HG02798 (cell line): Measurements from ENCODE around the gene TNFAIP3.
A peak's percentile ranks its signal among the peaks of the same experiment; 100 is the strongest.

Source experiments
- ATAC-seq: cut with Tn5 transposase; IDR thresholded peaks from one replicate; pipeline ENCODE4 v1.9.1; 2021; ENCODE audit warnings: mild to moderate bottlenecking; ENCODE audit not compliant: unreplicated experiment, poor library complexity

TNFAIP3 gene

GRCh38 chr6:137915790-137916189, 48.7 kb downstream of the TNFAIP3 start:
- no peak for ATAC-seq

GRCh38 chr6:137917551-137918325, 50.7 kb downstream of the TNFAIP3 start:
- ATAC-seq: no peak

- ATAC-seq: no peak
These were observed 52.4 kb downstream of the TNFAIP3 start for GRCh38 chr6:137919502-137919823.

- ATAC-seq: peak; percentile 35
These were observed 53.0 kb downstream of the TNFAIP3 start for GRCh38 chr6:137919837-137920730.

- peak; percentile 49 for ATAC-seq
These were observed 54.8 kb downstream of the TNFAIP3 start for GRCh38 chr6:137921823-137922222.

DNA sequence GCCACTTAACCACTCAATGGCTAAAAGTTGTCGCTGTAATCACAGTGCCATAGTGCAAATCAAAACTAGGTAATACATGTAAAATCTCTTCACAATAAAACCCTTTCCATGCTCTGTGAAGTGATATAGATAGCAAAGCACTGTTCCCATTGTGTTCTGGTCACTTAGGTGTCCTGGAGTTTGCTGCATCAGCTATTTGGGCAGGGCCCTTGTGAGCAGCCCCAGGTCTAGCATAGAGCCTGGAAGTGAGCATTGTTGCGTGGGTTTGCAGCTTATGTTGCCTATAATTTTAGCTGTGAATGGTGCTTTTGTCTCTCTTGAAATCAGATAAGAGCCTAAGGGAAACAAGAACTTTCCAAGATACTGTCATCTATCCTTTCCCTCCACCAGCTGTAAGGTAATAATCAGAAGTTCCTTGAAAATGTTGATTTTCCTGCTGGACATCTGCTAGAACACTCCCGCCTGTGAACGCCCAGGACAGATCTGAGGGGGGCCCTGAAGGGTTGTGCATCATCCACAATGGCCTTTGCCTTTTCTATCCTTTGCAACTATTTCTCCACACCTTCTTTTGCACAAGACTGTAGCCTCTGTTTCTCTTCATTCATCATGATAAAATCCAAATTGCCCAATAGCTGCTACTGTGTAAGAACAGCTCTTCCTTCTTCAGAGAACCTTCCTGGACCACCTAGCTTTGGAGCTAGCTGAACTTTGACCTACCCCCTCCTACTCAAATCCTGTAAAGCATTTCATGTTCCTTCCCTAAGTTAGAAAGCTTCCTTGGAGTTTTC, 57.0 kb downstream of the TNFAIP3 start:
- ATAC-seq: no peak

GRCh38 chr6:137925141-137925698, 58.2 kb downstream of the TNFAIP3 start:
- ATAC-seq: no peak

DNA sequence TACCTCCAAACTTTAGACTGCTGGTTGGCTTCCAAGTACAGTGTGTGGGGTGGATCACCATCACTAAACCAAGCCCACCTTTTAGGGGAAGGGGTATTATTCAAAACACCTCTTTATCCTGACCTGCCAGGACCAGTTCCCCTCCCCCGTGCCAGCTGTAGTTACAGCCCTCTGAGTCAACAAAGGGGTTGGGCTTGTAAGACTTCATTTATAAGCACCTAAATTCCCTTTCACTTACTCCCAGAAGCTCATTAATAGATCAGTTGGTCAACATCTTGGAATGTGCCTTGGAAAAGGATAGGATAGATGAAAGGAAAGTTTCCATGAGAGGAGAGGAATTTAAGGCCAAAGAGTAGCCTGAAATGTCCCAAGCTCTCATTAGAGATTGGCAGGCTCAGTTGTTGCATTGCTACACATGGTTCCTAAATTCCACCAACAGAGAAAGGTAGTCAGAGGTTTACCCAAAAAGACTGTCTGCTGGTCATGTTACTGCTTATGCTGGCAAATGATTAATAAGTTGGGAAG, 59.2 kb downstream of the TNFAIP3 start:
- no peak for ATAC-seq

GRCh38 chr6:137926985-137927384, 59.9 kb downstream of the TNFAIP3 start:
- no peak for ATAC-seq

GRCh38 chr6:137927777-137928218, 60.7 kb downstream of the TNFAIP3 start:
- peak; percentile 89 for ATAC-seq

DNA sequence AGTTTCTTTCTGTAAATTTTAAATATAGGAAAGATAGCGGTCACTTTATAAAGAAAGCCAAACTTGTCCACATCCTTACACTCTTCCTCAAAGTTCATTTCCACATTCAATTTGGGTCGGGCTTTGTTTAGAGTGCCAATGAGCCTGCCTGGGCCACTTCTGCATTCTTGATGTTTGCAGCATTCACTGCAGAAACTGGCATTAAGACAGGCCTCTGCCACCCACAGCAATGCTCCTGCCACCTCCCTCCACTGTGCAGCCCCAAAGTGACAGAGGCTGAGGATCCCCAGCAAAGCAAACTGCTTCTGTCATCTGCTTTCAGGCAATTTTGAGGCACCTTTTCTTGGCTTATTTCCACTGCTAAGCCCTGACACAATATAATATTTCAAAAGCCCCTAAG, 61.2 kb downstream of the TNFAIP3 start:
- peak; percentile 29 for ATAC-seq

DNA sequence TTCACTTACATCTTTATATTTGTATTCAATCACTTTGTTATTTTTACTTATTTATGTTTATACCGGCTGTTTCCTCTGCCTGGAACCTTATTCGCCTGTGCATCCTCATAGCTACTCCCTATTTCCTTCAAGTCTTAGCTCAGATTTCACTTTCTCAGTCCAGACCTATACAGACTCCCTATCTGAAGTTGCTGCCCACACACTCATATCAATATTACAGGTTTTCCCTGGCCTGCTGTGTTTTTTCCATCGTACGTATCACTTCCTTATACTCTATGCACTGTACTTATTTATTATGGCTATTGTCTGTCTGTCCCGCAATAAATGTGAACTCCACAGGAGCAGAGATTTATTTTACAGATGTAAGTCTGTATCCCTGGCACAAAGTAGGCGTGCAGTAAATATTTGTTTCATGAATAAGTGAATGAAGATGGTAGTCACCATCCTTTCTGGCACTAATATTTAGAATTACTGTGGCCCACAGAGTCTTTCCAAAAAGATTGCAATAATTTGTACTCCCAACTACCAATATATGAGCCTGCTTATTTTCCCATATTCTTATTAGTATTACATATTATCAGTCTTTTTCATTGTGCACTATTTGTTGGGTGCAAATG, 64.9 kb downstream of the TNFAIP3 start:
- no peak for ATAC-seq
